Measurements from ENCODE around the gene RBM33. TPM values are rescaled to one million over a fixed set of nuclear protein-coding genes. Genes with fewer than 3 reads are reported as not detected.

RBM33 gene
- total and polyA plus RNA-seq, 7 donors = 11.6 to 49.3 (median 40.4) TPM

DNA sequence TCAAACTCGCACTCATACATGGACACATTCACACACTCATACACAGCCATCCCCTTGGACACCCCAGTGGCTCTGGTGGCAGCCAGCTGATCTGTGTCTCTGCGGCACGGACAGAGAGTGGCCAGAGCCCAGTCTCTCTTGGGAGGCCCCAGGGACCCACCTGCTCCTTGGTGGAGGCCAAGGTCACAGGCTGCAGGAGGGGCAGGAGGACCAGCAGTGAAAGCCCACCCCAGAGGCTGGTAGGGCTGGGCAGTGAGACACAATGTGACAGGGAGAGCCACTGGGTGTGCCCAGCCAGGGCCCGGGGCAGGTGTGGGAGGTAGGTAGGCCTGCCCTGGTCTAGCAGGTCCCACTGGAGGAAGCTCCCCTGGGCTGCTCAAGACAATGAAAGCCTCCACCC is 149.3 kb downstream of the RBM33 start:
- no peak for DNase-seq
- Histone ChIP-seq H3K9me3 (no peaks in the 10 kb centered on the region), H3K36me3 (ENCODE audit: insufficient read depth in 1 of 2, low read depth in 1 of 2) (no peaks in the 10 kb centered on the region), H3K4me1 (no peaks in the 10 kb centered on the region), H3K27ac (no peak overlapping the region), H3K4me3 (no peak overlapping the region), H3K27me3 (ENCODE audit: insufficient read depth in 3 of 3, low read length in 2 of 3) (peaks cover 0 to 27% (median 3%) of the 10 kb centered on the region in 3 donors)
- 67 to 76% (median 70%) methylated on average over 4 of the region's 4 CpGs for WGBS, 3 donors
- intact Hi-C loops (cut with DNase I) = loop anchor here in 1 of 2 donors (10.0 kb wide), 1 partner anchor 681 kb away; no protein-coding TSS in a partner anchor
- no peak for ATAC-seq
- TF ChIP-seq, protein P1, sequence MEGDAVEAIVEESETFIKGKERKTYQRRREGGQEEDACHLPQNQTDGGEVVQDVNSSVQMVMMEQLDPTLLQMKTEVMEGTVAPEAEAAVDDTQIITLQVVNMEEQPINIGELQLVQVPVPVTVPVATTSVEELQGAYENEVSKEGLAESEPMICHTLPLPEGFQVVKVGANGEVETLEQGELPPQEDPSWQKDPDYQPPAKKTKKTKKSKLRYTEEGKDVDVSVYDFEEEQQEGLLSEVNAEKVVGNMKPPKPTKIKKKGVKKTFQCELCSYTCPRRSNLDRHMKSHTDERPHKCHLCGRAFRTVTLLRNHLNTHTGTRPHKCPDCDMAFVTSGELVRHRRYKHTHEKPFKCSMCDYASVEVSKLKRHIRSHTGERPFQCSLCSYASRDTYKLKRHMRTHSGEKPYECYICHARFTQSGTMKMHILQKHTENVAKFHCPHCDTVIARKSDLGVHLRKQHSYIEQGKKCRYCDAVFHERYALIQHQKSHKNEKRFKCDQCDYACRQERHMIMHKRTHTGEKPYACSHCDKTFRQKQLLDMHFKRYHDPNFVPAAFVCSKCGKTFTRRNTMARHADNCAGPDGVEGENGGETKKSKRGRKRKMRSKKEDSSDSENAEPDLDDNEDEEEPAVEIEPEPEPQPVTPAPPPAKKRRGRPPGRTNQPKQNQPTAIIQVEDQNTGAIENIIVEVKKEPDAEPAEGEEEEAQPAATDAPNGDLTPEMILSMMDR (IDR thresholded peaks at IDR 0.05) = no peak

DNA sequence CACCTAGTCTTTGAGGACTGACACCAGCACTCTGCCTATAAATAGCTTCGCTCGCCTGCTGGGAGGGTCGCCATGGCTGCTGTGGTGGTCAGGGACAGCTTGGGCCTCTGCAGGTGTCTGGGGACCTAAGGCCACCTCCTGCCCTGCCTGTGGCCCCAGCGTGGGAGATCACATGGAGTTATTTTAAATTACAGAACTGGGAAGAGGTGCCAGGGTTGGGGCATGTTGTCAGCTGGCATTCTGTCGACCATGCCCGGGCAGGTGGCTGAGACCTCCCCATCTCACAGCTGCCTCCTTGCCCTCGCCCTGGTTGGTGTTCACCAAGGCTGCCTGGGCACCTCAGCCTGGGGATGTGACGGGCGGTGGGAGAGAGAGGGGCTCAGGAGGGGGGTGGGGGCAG is 149.7 kb downstream of the RBM33 start:
- intact Hi-C loops (cut with DNase I) = loop anchor here in 1 of 2 donors (10.0 kb wide), 1 partner anchor 681 kb away; no protein-coding TSS in a partner anchor
- H3K27ac ChIP-seq = no peak overlapping the region
- H3K27me3 ChIP-seq (ENCODE audit: insufficient read depth in 3 of 3, low read length in 2 of 3) = peaks cover 0 to 30% (median 3%) of the 10 kb centered on the region in 3 donors
- ATAC-seq (no peak), DNase-seq (no peak)
- no peaks in the 10 kb centered on the region for H3K9me3 ChIP-seq
- TF ChIP-seq, protein P1 (IDR thresholded peaks at IDR 0.05) = no peak
- H3K4me3 ChIP-seq = no peak overlapping the region
- 47 to 64% (median 51%) methylated on average over 9 of the region's 9 CpGs for WGBS, 3 donors
- H3K4me1 ChIP-seq = no peaks in the 10 kb centered on the region
- no peaks in the 10 kb centered on the region for H3K36me3 ChIP-seq (ENCODE audit: insufficient read depth in 1 of 2, low read depth in 1 of 2)

DNA sequence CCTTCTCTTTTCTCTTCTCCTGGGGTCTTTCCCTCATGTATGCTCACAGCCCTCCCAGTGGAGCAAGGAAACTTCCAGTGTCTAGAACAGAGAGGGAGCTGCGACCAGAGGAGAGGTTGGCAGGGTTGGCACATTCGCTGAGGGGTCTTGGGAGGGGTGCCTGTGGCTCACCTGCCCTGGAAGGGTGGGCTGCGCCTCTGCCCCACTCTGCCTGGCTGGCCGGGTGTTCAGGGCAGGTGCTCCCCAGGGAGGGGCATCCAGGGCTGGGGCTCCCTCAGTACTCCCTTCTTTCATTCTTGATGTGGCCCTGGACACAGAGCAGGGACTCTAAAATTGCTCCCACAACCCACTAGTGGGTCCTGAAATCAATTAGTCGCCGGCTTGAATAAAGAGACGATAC is 150.9 kb downstream of the RBM33 start:
- DNase-seq = no peak
- TF ChIP-seq, protein P1 (IDR thresholded peaks at IDR 0.05) = no peak
- intact Hi-C loops (cut with DNase I) = loop anchor here (5.0 to 10.0 kb wide), 2 partner anchors 677 to 679 kb away; no protein-coding TSS in a partner anchor
- Histone ChIP-seq H3K36me3 (ENCODE audit: insufficient read depth in 1 of 2, low read depth in 1 of 2) (no peaks in the 10 kb centered on the region), H3K4me3 (no peak overlapping the region), H3K27me3 (ENCODE audit: insufficient read depth in 3 of 3, low read length in 2 of 3) (peaks cover 0 to 42% (median 7%) of the 10 kb centered on the region in 3 donors), H3K9me3 (no peaks in the 10 kb centered on the region), H3K4me1 (no peaks in the 10 kb centered on the region), H3K27ac (no peak overlapping the region)
- 75 to 83% (median 83%) methylated on average over 7 of the region's 7 CpGs for WGBS, 3 donors
- no peak for ATAC-seq

DNA sequence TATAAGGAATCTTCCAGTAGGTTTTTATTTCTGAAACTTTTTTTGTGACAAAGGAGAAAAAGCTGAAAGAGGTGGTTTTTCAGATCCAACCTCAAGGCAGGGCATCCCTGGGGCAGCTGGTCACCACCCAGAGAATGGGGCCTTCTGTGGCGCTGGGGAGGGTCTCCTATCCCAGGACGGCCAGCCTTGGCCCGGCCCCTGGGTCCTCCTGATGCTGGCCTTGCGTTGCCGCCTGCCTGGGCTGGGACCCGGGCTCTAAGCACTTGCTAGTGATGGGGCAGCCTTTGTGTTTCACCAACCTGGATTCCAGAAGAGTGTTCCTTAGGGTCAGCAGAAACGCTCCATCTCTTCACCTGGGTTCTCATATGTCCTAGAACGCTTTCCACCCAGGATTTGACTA is 151.5 kb downstream of the RBM33 start:
- H3K4me1 ChIP-seq = no peaks in the 10 kb centered on the region
- DNase-seq (no peak), ATAC-seq (no peak)
- intact Hi-C loops (cut with DNase I) = loop anchor here (5.0 to 10.0 kb wide), 2 partner anchors 676 to 679 kb away; no protein-coding TSS in a partner anchor
- peaks cover 0 to 48% (median 11%) of the 10 kb centered on the region in 3 donors for H3K27me3 ChIP-seq (ENCODE audit: insufficient read depth in 3 of 3, low read length in 2 of 3)
- TF ChIP-seq, protein P1 (IDR thresholded peaks at IDR 0.05) = no peak
- H3K4me3 ChIP-seq = no peak overlapping the region
- no peaks in the 10 kb centered on the region for H3K9me3 ChIP-seq
- no peaks in the 10 kb centered on the region for H3K36me3 ChIP-seq (ENCODE audit: insufficient read depth in 1 of 2, low read depth in 1 of 2)
- no peak overlapping the region for H3K27ac ChIP-seq
- 71 to 79% (median 72%) methylated on average over 8 of the region's 8 CpGs for WGBS, 3 donors
